Natural killer cell (primary cell): ENCODE measurements around the gene CLEC18C. TPM values are rescaled to one million over a fixed set of nuclear protein-coding genes. Genes with fewer than 3 reads are reported as not detected.
"Not testable (repeated sequence)": the region's sequence is repeated elsewhere in the genome, so short reads cannot be mapped to it uniquely, and the experiment has no call there.

Source experiments
- ATAC-seq, 3 donors: fragments of 150-1000 bp in 2 of 3; fragments of 200-7000 bp in 1 of 3; cut with Tn5 transposase; 1 replicate in 1 of 3; 2 replicates in 2 of 3; pipeline ENCODE4 v1.10.0; 2021; ENCODE audit warnings: mild to moderate bottlenecking in 2 of 3, moderate library complexity in 2 of 3
- DNase-seq, 2 donors: peaks; one replicate each; pipeline versions ENCODE4 v3.0.0 to v3.0.0-alpha.2; 2013 to 2021; ENCODE audit warnings: mixed read lengths in 1 of 2
- H3K27ac ChIP-seq: one replicate; pipeline ENCODE4 v1.5.1; 2013; ENCODE audit warnings: mild to moderate bottlenecking, low read length
- H3K27me3 ChIP-seq: one replicate; pipeline ENCODE4 v1.6.1; 2013; ENCODE audit warnings: low read length; ENCODE audit not compliant: control insufficient read depth, insufficient read depth
- H3K36me3 ChIP-seq: one replicate; pipeline ENCODE4 v1.6.1; 2013; ENCODE audit warnings: low read length; ENCODE audit not compliant: control insufficient read depth, insufficient read depth
- H3K4me1 ChIP-seq: one replicate; pipeline ENCODE4 v1.6.1; 2013; ENCODE audit warnings: low read length; ENCODE audit not compliant: control insufficient read depth, insufficient read depth
- H3K4me3 ChIP-seq: one replicate; pipeline ENCODE4 v1.5.1; 2013; ENCODE audit warnings: low read length
- H3K9me3 ChIP-seq: one replicate; pipeline ENCODE4 v1.6.1; 2013; ENCODE audit warnings: low read length; ENCODE audit not compliant: control insufficient read depth, insufficient read depth
- H3K27ac Mint-ChIP-seq, 2 donors: one replicate each; pipeline ENCODE4 v1.8.0; 2022; ENCODE audit warnings: mild to moderate bottlenecking in 2 of 2, mixed read lengths in 2 of 2, moderate library complexity in 1 of 2
- H3K27me3 Mint-ChIP-seq, 2 donors: one replicate each; pipeline ENCODE4 v1.8.0; 2022; ENCODE audit warnings: low read depth in 2 of 2, mixed read lengths in 2 of 2
- H3K36me3 Mint-ChIP-seq: one replicate; pipeline ENCODE4 v1.8.0; 2022; ENCODE audit warnings: mixed read lengths
- H3K4me1 Mint-ChIP-seq, 2 donors: one replicate each; pipeline ENCODE4 v1.8.0; 2022; ENCODE audit warnings: mixed read lengths in 2 of 2
- H3K4me3 Mint-ChIP-seq: one replicate; pipeline ENCODE4 v1.8.0; 2022; ENCODE audit warnings: mild to moderate bottlenecking, moderate library complexity, mixed read lengths
- H3K9me3 Mint-ChIP-seq, 2 donors: one replicate each; pipeline ENCODE4 v1.8.0; 2022; ENCODE audit warnings: mixed read lengths in 2 of 2
- WGBS: methylation state at CpG from one replicate; pipeline ENCODE4 v1.1.7; 2013; ENCODE audit warnings: missing lambda C conversion rate; ENCODE audit not compliant: insufficient coverage; 5-methylcytosine and 5-hydroxymethylcytosine counted together
- intact Hi-C: fragments of 100-400 bp; cut with micrococcal nuclease; formaldehyde crosslinking; loops from one replicate; pipeline ENCODE4 v1.14.2; 2022
- total RNA-seq, 4 donors: library from RNA; stranded (reverse); fragments of 120-200 nt in 1 of 4; gene quantifications; one replicate each; pipeline versions ENCODE4 v1.2.3 to v1.2.4, GENCODE V29; 2013 to 2022

CLEC18C gene
- total RNA-seq, 3 donors from 2014 or later (not counting 1 experiment from before 2014, with no cell fraction given), result 0.29 to 0.88 (median 0.59) TPM

GRCh38 chr16:70187858-70188607 is 14.4 kb downstream of the CLEC18C start:
- H3K27ac ChIP-seq, DNase-seq, H3K27me3 ChIP-seq, intact Hi-C loops, H3K4me1 ChIP-seq, H3K36me3 Mint-ChIP-seq, H3K27me3 Mint-ChIP-seq, H3K9me3 Mint-ChIP-seq, H3K4me3 ChIP-seq, H3K4me1 Mint-ChIP-seq, H3K4me3 Mint-ChIP-seq, H3K9me3 ChIP-seq, H3K36me3 ChIP-seq, H3K27ac Mint-ChIP-seq: not testable (repeated sequence)
- no CpG with 5 or more reads among the region's 71 CpGs for WGBS
- peak; percentile 73 to 84 (median 79) for ATAC-seq

GRCh38 chr16:70188608-70188915 is 15.0 kb downstream of the CLEC18C start:
- H3K27me3 Mint-ChIP-seq, H3K27me3 ChIP-seq, H3K36me3 Mint-ChIP-seq, H3K4me3 Mint-ChIP-seq, H3K27ac Mint-ChIP-seq, H3K4me3 ChIP-seq, intact Hi-C loops, H3K36me3 ChIP-seq, DNase-seq, H3K9me3 Mint-ChIP-seq, H3K27ac ChIP-seq, H3K4me1 Mint-ChIP-seq, H3K4me1 ChIP-seq, H3K9me3 ChIP-seq: not testable (repeated sequence)
- WGBS, result 10% methylated on average over 2 of the region's 22 CpGs
- peak in 2 of 3 donors; percentile 34 to 45 for ATAC-seq

GRCh38 chr16:70190574-70190973 is 17.0 kb downstream of the CLEC18C start:
- H3K9me3 ChIP-seq, H3K9me3 Mint-ChIP-seq, H3K27ac Mint-ChIP-seq: not testable (repeated sequence)

DNA sequence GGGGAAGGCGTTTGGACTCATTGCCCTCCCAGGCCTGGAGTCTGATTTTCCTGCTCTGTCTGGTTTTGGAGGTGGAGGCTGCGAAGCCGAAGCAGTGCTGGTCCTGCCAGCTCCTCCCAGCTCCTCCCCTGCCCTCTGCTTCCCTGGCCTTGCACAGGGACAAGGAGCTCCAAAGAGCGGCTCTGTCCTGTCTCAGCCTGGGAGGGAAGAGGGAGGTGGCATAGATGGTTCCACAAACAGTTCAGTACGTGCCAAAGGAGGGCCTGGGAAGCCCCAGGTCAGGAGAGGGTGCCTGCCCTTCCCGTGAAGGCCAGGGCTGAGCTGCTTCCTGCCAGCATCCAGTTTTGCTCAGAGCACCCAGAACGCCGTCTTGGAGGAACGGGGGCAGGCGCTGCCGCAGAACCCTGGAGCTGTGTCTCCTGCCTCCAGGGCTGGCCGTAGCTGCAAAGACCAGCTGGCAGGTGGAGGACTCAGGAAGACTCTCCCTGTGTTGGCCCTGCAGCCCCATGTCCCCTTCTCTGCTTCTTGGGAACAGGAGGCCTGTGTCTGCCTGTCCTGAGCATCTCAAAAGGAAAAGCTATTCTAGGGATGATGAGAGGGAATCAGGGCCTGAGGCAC is 23.2 kb downstream of the CLEC18C start:
- H3K4me3 ChIP-seq, H3K36me3 ChIP-seq, H3K27ac ChIP-seq, H3K4me1 Mint-ChIP-seq, ATAC-seq, H3K4me3 Mint-ChIP-seq, H3K4me1 ChIP-seq, DNase-seq, H3K36me3 Mint-ChIP-seq, H3K9me3 Mint-ChIP-seq, H3K27ac Mint-ChIP-seq, H3K27me3 ChIP-seq, H3K9me3 ChIP-seq, intact Hi-C loops, H3K27me3 Mint-ChIP-seq: not testable (repeated sequence)
- WGBS, result 91% methylated on average over 6 of the region's 12 CpGs

More at GRCh38 chr16:70190574-70190973, 17.0 kb downstream of the CLEC18C start:
- H3K27me3 Mint-ChIP-seq, H3K36me3 Mint-ChIP-seq, H3K36me3 ChIP-seq, H3K27me3 ChIP-seq, H3K4me3 Mint-ChIP-seq, ATAC-seq, H3K4me1 Mint-ChIP-seq, DNase-seq, H3K4me3 ChIP-seq, H3K27ac ChIP-seq, H3K4me1 ChIP-seq, intact Hi-C loops: not testable (repeated sequence)
- no CpG with 5 or more reads among the region's 5 CpGs for WGBS

DNA sequence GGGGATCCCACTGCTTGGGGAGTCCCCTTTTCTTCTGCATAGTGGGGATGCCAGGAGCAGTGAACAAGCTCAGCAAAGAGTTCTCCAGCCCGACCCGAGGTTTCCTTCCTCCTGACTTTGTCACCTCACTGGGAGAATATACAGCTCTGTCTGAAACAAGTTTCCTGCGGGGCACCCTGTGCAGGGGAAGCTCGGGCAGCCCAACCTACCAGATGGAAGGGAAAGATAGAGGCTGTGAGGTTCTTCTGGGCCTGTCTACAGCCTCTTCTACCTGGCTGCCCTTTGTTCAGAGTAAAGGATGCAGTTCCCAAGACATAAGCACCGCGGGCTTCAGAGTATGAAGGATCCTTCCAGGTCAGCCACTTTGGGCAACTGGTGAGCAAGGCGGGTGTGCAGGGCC is 24.0 kb downstream of the CLEC18C start:
- H3K4me1 Mint-ChIP-seq, H3K27ac ChIP-seq, H3K4me3 ChIP-seq, H3K27me3 Mint-ChIP-seq, H3K27me3 ChIP-seq, intact Hi-C loops, H3K36me3 ChIP-seq, H3K4me3 Mint-ChIP-seq, H3K9me3 ChIP-seq, ATAC-seq, H3K4me1 ChIP-seq, DNase-seq, H3K9me3 Mint-ChIP-seq, H3K36me3 Mint-ChIP-seq, H3K27ac Mint-ChIP-seq: not testable (repeated sequence)
- WGBS, result 29% methylated on average over 5 of the region's 7 CpGs

DNA sequence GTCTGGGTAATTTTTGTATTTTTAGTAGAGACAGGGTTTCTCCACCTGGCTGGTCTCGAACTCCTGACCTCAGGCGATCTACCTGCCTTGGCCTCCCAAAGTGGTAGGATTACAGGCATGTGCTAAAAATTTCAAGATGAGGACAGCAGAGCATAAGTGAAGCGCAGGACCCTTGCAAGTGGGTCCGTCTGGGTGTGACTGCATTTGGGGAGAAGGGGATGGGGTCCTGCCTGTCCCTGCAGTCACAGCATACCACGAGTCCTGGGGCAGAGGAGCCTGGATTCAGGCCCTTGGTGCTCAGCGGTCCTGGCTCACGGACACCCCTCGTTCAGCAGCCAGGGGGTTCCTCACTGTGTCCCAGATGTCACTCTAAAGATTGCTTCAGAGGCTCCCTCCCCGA is 24.6 kb downstream of the CLEC18C start:
- H3K27ac Mint-ChIP-seq, H3K9me3 ChIP-seq, H3K4me1 ChIP-seq, H3K27me3 ChIP-seq, H3K36me3 Mint-ChIP-seq, DNase-seq, ATAC-seq, H3K4me1 Mint-ChIP-seq, intact Hi-C loops, H3K36me3 ChIP-seq, H3K27ac ChIP-seq, H3K27me3 Mint-ChIP-seq, H3K9me3 Mint-ChIP-seq, H3K4me3 Mint-ChIP-seq, H3K4me3 ChIP-seq: not testable (repeated sequence)
- 80% methylated on average over 9 of the region's 9 CpGs for WGBS

- H3K27ac ChIP-seq, H3K36me3 ChIP-seq, intact Hi-C loops, H3K27me3 Mint-ChIP-seq, H3K36me3 Mint-ChIP-seq, H3K4me3 Mint-ChIP-seq, H3K4me1 Mint-ChIP-seq, H3K9me3 ChIP-seq, H3K4me3 ChIP-seq, H3K4me1 ChIP-seq, ATAC-seq, DNase-seq, H3K27ac Mint-ChIP-seq, H3K9me3 Mint-ChIP-seq, H3K27me3 ChIP-seq: not testable (repeated sequence)
- 80% methylated on average over 3 of the region's 3 CpGs for WGBS
Measured at GRCh38 chr16:70198666-70199065, 25.1 kb downstream of the CLEC18C start.

DNA sequence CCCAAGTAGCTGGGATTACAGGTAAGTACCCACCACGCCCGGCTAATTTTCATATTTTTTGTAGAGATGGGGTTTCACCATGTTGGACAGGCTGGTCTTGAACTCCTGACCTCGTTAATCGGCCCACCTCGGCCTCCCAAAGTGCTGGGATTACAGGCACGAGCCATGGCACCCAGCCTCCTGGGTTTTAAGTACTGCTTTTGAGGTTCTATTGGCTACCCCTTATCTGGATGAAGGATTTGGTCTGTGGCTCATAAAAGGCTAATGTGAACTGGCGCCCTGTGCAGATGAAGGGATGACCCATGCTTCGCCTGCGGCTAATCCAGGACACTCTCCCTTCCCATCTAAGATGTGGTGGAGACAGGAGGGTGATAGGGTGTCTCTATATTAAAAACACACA is 25.6 kb downstream of the CLEC18C start:
- H3K36me3 Mint-ChIP-seq, ATAC-seq, H3K27me3 Mint-ChIP-seq, H3K9me3 ChIP-seq, H3K4me3 Mint-ChIP-seq, H3K4me3 ChIP-seq, H3K36me3 ChIP-seq, H3K4me1 Mint-ChIP-seq, DNase-seq, H3K9me3 Mint-ChIP-seq, H3K27me3 ChIP-seq, intact Hi-C loops, H3K27ac Mint-ChIP-seq, H3K27ac ChIP-seq, H3K4me1 ChIP-seq: not testable (repeated sequence)
- 87% methylated on average over 4 of the region's 9 CpGs for WGBS
